Stimulated activated CD4-positive, alpha-beta T cell treated with anti-CD3 and anti-CD28 coated beads, Interleukin-1b, Interleukin-23, amount 100 ng/mL, for 4 hours (primary cell): ENCODE data around the gene SPTBN2.
A peak's percentile ranks its signal among the peaks of the same experiment; 100 is the strongest.

Experiments used
- DNase-seq, 2 donors: peaks; one replicate each; pipeline ENCODE4 v3.0.0-alpha.2; 2020; ENCODE audit warnings: low read depth in 2 of 2

The SPTBN2 gene

GRCh38 chr11:66704659-66705360 is 24.2 kb downstream of the SPTBN2 start:
- no peak for DNase-seq

- no peak for DNase-seq
Observed at GRCh38 chr11:66701432-66702240, 27.4 kb downstream of the SPTBN2 start.

GRCh38 chr11:66700742-66701141 is 28.3 kb downstream of the SPTBN2 start:
- no peak for DNase-seq

- no peak for DNase-seq
Observed at GRCh38 chr11:66700337-66700736, 28.7 kb downstream of the SPTBN2 start.

GRCh38 chr11:66698491-66698890 is 30.5 kb downstream of the SPTBN2 start:
- no peak for DNase-seq

GRCh38 chr11:66697988-66698387 is 31.0 kb downstream of the SPTBN2 start:
- no peak for DNase-seq

- DNase-seq = no peak
Observed at GRCh38 chr11:66696146-66696545, 32.9 kb downstream of the SPTBN2 start.

GRCh38 chr11:66694732-66695207 is 34.2 kb downstream of the SPTBN2 start:
- DNase-seq = peak; percentile 78 to 79

GRCh38 chr11:66694056-66694410 is 35.0 kb downstream of the SPTBN2 start:
- no peak for DNase-seq

- DNase-seq = no peak
Observed at GRCh38 chr11:66693356-66694055, 35.5 kb downstream of the SPTBN2 start.

- DNase-seq = no peak
Observed at GRCh38 chr11:66692871-66693331, 36.1 kb downstream of the SPTBN2 start.

GRCh38 chr11:66692446-66692845 is 36.6 kb downstream of the SPTBN2 start:
- no peak for DNase-seq

- no peak for DNase-seq
Observed at GRCh38 chr11:66691311-66691980, 37.6 kb downstream of the SPTBN2 start.

- no peak for DNase-seq
Observed at GRCh38 chr11:66689661-66690590, 39.1 kb downstream of the SPTBN2 start.

GRCh38 chr11:66688561-66689534 is 40.2 kb downstream of the SPTBN2 start:
- no peak for DNase-seq

- DNase-seq = no peak
Observed at GRCh38 chr11:66687831-66688281, 41.2 kb downstream of the SPTBN2 start.

GRCh38 chr11:66686801-66687750 is 41.9 kb downstream of the SPTBN2 start:
- DNase-seq = no peak

GRCh38 chr11:66686100-66686785 is 42.8 kb downstream of the SPTBN2 start:
- no peak for DNase-seq
